ENCODE results near the gene GAP43. TPM values are rescaled to one million over a fixed set of nuclear protein-coding genes. Genes with fewer than 3 reads are reported as not detected.

GAP43 gene
- total and polyA plus RNA-seq, 2 of the 4 experiments (the other 2 are of a cell fraction): 0.36 to 0.51 TPM

DNA sequence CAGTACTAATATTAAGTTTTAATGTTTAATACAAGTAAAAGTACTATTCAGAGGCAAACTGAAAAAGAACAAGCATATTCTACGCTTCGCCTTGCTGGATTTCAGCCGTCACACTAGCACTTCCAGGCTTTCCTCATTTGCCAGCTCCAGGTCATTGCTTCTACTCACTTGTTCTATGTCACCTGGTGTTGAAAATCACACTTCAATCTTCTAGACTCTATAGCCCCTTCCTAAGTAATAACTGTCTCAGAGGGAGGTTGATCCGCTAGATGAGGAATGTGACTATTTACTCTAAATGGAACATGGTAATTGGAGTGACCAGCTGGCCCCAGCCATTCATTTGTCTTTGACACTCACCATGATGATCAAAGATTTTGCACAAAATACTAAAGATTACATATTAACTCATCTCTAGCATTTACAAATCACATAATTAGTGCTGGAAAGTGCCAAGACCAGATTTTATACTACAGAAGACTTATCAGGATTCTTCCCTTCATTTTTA is 92.0 kb downstream of the GAP43 start:
- BruUV-seq (replicated peaks): no TSS peak
- no peak overlapping the region for H3K4me3 ChIP-seq (ENCODE audit: insufficient read depth, low read depth, low read length)

More for the DNA sequence above, 92.0 kb downstream of the GAP43 start:
- Histone ChIP-seq H4K91ac (ENCODE audit: insufficient read depth, low read depth, low read length) (no peak overlapping the region), H3K23ac (ENCODE audit: low read depth, low read length) (no peak overlapping the region), H4K8ac (ENCODE audit: low read depth in 2 of 2, low read length in 2 of 2) (no peak overlapping the region), H3K9ac (ENCODE audit: low read depth, low read length) (no peak overlapping the region), H3K9me3 (ENCODE audit: control insufficient read depth, insufficient read depth, low read length) (no peaks in the 10 kb centered on the region), H2BK120ac (ENCODE audit: low read depth, low read length) (no peak overlapping the region), H2BK20ac (ENCODE audit: low read depth, low read length) (no peak overlapping the region), H2BK5ac (ENCODE audit: low read depth, low read length, poor library complexity, severe bottlenecking) (no peak overlapping the region), H2BK15ac (ENCODE audit: low read depth, low read length) (no peak overlapping the region), H2AK9ac (replicated peaks; ENCODE audit: low read depth, low read length, poor library complexity) (no peak overlapping the region), H2AFZ (replicated peaks; ENCODE audit: low read length, poor library complexity) (no peak overlapping the region), H3K27me3 (ENCODE audit: control insufficient read depth, insufficient read depth, low read length) (no peaks in the 10 kb centered on the region; the same call in 1 of the 2 replicates), H3K4me2 (ENCODE audit: low read depth, low read length) (no peak overlapping the region), H3K79me1 (ENCODE audit: low read depth in 1 of 2, low read length in 2 of 2) (no peaks in the 10 kb centered on the region), H3K14ac (replicated peaks; ENCODE audit: low read depth, low read length) (no peak overlapping the region), H3K56ac (ENCODE audit: extremely low read depth, insufficient read depth, low read length) (no peak overlapping the region), H3K4ac (ENCODE audit: low read depth, low read length) (no peak overlapping the region), H2AK5ac (ENCODE audit: low read depth, low read length) (no peak overlapping the region), H3K18ac (ENCODE audit: low read depth, low read length) (no peak overlapping the region), H3K9me1 (ENCODE audit: insufficient read depth, low read length) (no peaks in the 10 kb centered on the region), H4K5ac (ENCODE audit: low read depth, low read length) (no peak overlapping the region), H3K36me3 (ENCODE audit: control insufficient read depth, insufficient read depth, low read length) (no peaks in the 10 kb centered on the region), H3K4me1 (ENCODE audit: control insufficient read depth, insufficient read depth, low read length) (no peaks in the 10 kb centered on the region), H4K20me1 (ENCODE audit: insufficient read depth, low read length) (no peaks in the 10 kb centered on the region), H3K27ac (ENCODE audit: insufficient read depth, low read length) (no peak overlapping the region)
- DNase-seq: no peak
- ChIA-PET CTCF (interaction anchor here (0.7 to 1.7 kb wide), 2 partner anchors 22 to 26 kb away, joined by 3 to 5 read pairs; no protein-coding TSS in a partner anchor), POLR2A (ENCODE audit: unreplicated experiment) (no interaction called here)
- ATAC-seq (ENCODE audit: low read depth): no peak
- TF ChIP-seq CHD1 (IDR thresholded peaks at IDR 0.05; ENCODE audit: low read depth, low read length) (no peak), CEBPB (IDR thresholded peaks at IDR 0.05; ENCODE audit: low read depth, low read length) (no peak), ELK1 (IDR thresholded peaks at IDR 0.05; ENCODE audit: borderline replicate concordance, low read depth, low read length) (no peak), POLR2A (IDR thresholded peaks at IDR 0.05; ENCODE audit: low read depth, low read length) (no peak), RFX5 (IDR thresholded peaks at IDR 0.05; ENCODE audit: low read depth, low read length) (no peak), SMC3 (IDR thresholded peaks at IDR 0.05; ENCODE audit: low read depth, low read length) (no peak), NFE2L2 (IDR thresholded peaks at IDR 0.05; ENCODE audit: low read depth, low read length) (no peak), MXI1 (IDR thresholded peaks at IDR 0.05; ENCODE audit: borderline replicate concordance, low read depth, low read length) (no peak), FOS (IDR thresholded peaks at IDR 0.05; ENCODE audit: low read depth, low read length) (no peak), BHLHE40 (IDR thresholded peaks at IDR 0.05; ENCODE audit: low read depth, low read length) (no peak), RAD21 (IDR thresholded peaks at IDR 0.05; ENCODE audit: low read length) (no peak), RCOR1 (IDR thresholded peaks at IDR 0.05; ENCODE audit: insufficient replicate concordance, low read length) (no peak), MAZ (IDR thresholded peaks at IDR 0.05; ENCODE audit: borderline replicate concordance, low read depth, low read length) (no peak), MAFK (IDR thresholded peaks at IDR 0.05; ENCODE audit: low read depth, low read length) (no peak)
- TF ChIP-seq, protein P1, sequence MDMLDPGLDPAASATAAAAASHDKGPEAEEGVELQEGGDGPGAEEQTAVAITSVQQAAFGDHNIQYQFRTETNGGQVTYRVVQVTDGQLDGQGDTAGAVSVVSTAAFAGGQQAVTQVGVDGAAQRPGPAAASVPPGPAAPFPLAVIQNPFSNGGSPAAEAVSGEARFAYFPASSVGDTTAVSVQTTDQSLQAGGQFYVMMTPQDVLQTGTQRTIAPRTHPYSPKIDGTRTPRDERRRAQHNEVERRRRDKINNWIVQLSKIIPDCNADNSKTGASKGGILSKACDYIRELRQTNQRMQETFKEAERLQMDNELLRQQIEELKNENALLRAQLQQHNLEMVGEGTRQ (IDR thresholded peaks at IDR 0.05; ENCODE audit: low read depth, low read length): no peak
- TF ChIP-seq, protein P2, sequence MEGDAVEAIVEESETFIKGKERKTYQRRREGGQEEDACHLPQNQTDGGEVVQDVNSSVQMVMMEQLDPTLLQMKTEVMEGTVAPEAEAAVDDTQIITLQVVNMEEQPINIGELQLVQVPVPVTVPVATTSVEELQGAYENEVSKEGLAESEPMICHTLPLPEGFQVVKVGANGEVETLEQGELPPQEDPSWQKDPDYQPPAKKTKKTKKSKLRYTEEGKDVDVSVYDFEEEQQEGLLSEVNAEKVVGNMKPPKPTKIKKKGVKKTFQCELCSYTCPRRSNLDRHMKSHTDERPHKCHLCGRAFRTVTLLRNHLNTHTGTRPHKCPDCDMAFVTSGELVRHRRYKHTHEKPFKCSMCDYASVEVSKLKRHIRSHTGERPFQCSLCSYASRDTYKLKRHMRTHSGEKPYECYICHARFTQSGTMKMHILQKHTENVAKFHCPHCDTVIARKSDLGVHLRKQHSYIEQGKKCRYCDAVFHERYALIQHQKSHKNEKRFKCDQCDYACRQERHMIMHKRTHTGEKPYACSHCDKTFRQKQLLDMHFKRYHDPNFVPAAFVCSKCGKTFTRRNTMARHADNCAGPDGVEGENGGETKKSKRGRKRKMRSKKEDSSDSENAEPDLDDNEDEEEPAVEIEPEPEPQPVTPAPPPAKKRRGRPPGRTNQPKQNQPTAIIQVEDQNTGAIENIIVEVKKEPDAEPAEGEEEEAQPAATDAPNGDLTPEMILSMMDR (conservative IDR thresholded peaks at IDR 0.05; ENCODE audit: low read depth, low read length): no peak
- 73% methylated on average over 3 of the region's 4 CpGs; no CpG with 5 or more reads in 1 of the 2 experiments for WGBS, 2 experiments (ENCODE audit: extremely low coverage in 2 of 2, insufficient read length in 1 of 2)
- in situ Hi-C loops (cut with MboI; ENCODE audit: low sequenced_read_pairs) (no loop called here), intact Hi-C loops (cut with micrococcal nuclease) (no loop called here), dilution Hi-C loops (cut with HindIII; ENCODE audit: low sequenced_read_pairs, unreplicated experiment) (no loop called here)
